WTC11 (cell line): ENCODE results near the gene LIN28A. TPM values are rescaled to one million over a fixed set of nuclear protein-coding genes. Genes with fewer than 3 reads are reported as not detected.

Experiments used
- CREM ChIP-seq: sonication (generic); formaldehyde crosslinking; IDR thresholded peaks from 2 replicates; pipeline ENCODE4 v1.8.1; 2022; ENCODE audit warnings: mild to moderate bottlenecking, missing genetic modification reagents, moderate library complexity
- ELF4 ChIP-seq: sonication (generic); formaldehyde crosslinking; IDR thresholded peaks from 2 replicates; pipeline ENCODE4 v1.8.1; 2022; ENCODE audit warnings: low read depth, mild to moderate bottlenecking, moderate library complexity, missing genetic modification reagents
- GABPB1 ChIP-seq: sonication (generic); formaldehyde crosslinking; IDR thresholded peaks from 2 replicates; pipeline ENCODE4 v1.8.1; 2023; ENCODE audit warnings: mild to moderate bottlenecking, missing genetic modification reagents
- GRHL2 ChIP-seq: fragments of 250-450 bp; sonication (Bioruptor Pico); IDR thresholded peaks from 2 replicates; pipeline ENCODE4 v1.8.0; 2022; ENCODE audit warnings: mild to moderate bottlenecking, moderate library complexity; ENCODE audit not compliant: insufficient replicate concordance, severe bottlenecking
- GTF2I ChIP-seq: fragments of 250-450 bp; sonication (Bioruptor Pico); conservative IDR thresholded peaks from 2 replicates; pipeline ENCODE4 v1.4.0; 2021; ENCODE audit warnings: mild to moderate bottlenecking
- HMGA2 ChIP-seq: fragments of 250-450 bp; sonication (Bioruptor Pico); IDR thresholded peaks from 2 replicates; pipeline ENCODE4 v1.4.0; 2021; ENCODE audit warnings: mild to moderate bottlenecking, moderate library complexity
- IRF2 ChIP-seq: sonication (generic); formaldehyde crosslinking; IDR thresholded peaks from 2 replicates; pipeline ENCODE4 v1.8.0; 2022; ENCODE audit warnings: low read depth, missing genetic modification reagents, borderline replicate concordance
- MAX ChIP-seq: sonication (generic); formaldehyde crosslinking; IDR thresholded peaks from 2 replicates; pipeline ENCODE4 v1.8.0; 2022; ENCODE audit warnings: mild to moderate bottlenecking, missing genetic modification reagents
- NR1H2 ChIP-seq: sonication (generic); formaldehyde crosslinking; IDR thresholded peaks from 2 replicates; pipeline ENCODE4 v1.9.0; 2021; ENCODE audit warnings: mild to moderate bottlenecking, moderate library complexity, missing genetic modification reagents
- NR3C1 ChIP-seq: sonication (generic); formaldehyde crosslinking; conservative IDR thresholded peaks from 2 replicates; pipeline ENCODE4 v1.8.1; 2023; ENCODE audit warnings: low read depth, mild to moderate bottlenecking, missing genetic modification reagents
- OVOL2 ChIP-seq: fragments of 250-450 bp; sonication (Bioruptor Pico); IDR thresholded peaks from 2 replicates; pipeline ENCODE4 v1.9.0; 2021; ENCODE audit warnings: mild to moderate bottlenecking, borderline replicate concordance
- RORB ChIP-seq: fragments of 250-450 bp; sonication (Bioruptor Pico); IDR thresholded peaks from 2 replicates; pipeline ENCODE4 v1.9.0; 2021; ENCODE audit warnings: mild to moderate bottlenecking
- SOX15 ChIP-seq: fragments of 250-450 bp; sonication (Bioruptor Pico); IDR thresholded peaks from 2 replicates; pipeline ENCODE4 v1.9.0; 2021; ENCODE audit warnings: mild to moderate bottlenecking
- SP1 ChIP-seq: sonication (generic); formaldehyde crosslinking; conservative IDR thresholded peaks from 2 replicates; pipeline ENCODE4 v1.8.1; 2022; ENCODE audit warnings: missing genetic modification reagents
- TEAD4 ChIP-seq: sonication (generic); formaldehyde crosslinking; IDR thresholded peaks from 2 replicates; pipeline ENCODE4 v1.8.0; 2022; ENCODE audit warnings: mild to moderate bottlenecking, missing genetic modification reagents
- TP53 ChIP-seq: sonication (generic); formaldehyde crosslinking; IDR thresholded peaks from 2 replicates; pipeline ENCODE4 v1.8.1; 2023; ENCODE audit warnings: mild to moderate bottlenecking, missing genetic modification reagents
- ZBTB21 ChIP-seq: sonication (generic); formaldehyde crosslinking; IDR thresholded peaks from 2 replicates; pipeline ENCODE4 v1.8.1; 2023; ENCODE audit warnings: mild to moderate bottlenecking, missing genetic modification reagents, borderline replicate concordance
- ZNF219 ChIP-seq: sonication (generic); formaldehyde crosslinking; IDR thresholded peaks from 2 replicates; pipeline ENCODE4 v1.8.0; 2023; ENCODE audit warnings: missing genetic modification reagents, mild to moderate bottlenecking, borderline replicate concordance
- ZNF263 ChIP-seq: sonication (generic); formaldehyde crosslinking; IDR thresholded peaks from 2 replicates; pipeline ENCODE4 v1.8.1; 2022; ENCODE audit warnings: low read depth, mild to moderate bottlenecking, moderate library complexity, missing genetic modification reagents
- ZNF317 ChIP-seq: sonication (generic); formaldehyde crosslinking; IDR thresholded peaks from 2 replicates; pipeline ENCODE4 v1.8.1; 2023; ENCODE audit warnings: low read depth, mild to moderate bottlenecking, moderate library complexity, missing genetic modification reagents, borderline replicate concordance
- ZNF416 ChIP-seq: fragments of 250-450 bp; sonication (Bioruptor Pico); IDR thresholded peaks from 2 replicates; pipeline ENCODE4 v1.9.0; 2021; ENCODE audit warnings: mild to moderate bottlenecking, inconsistent platforms
- total RNA-seq: library from RNA; stranded (reverse); gene quantifications from 3 replicates; pipeline ENCODE4 v1.2.3, GENCODE V29; 2021
- TF ChIP-seq, protein P1 (sequence below): fragments of 250-450 bp; sonication (Bioruptor Pico); IDR thresholded peaks from 2 replicates; pipeline ENCODE4 v1.9.0; 2021; ENCODE audit warnings: moderate library complexity, mild to moderate bottlenecking, inconsistent platforms, borderline replicate concordance
- TF ChIP-seq, protein P2 (sequence below): sonication (generic); formaldehyde crosslinking; IDR thresholded peaks from 2 replicates; pipeline ENCODE4 v1.8.1; 2022; ENCODE audit warnings: low read depth, missing genetic modification reagents, borderline replicate concordance
- TF ChIP-seq, protein P3 (sequence below): fragments of 250-450 bp; sonication (Bioruptor Pico); IDR thresholded peaks from 2 replicates; pipeline ENCODE4 v1.9.0; 2021; ENCODE audit warnings: mild to moderate bottlenecking, borderline replicate concordance
- TF ChIP-seq, protein P4 (sequence below): sonication (generic); formaldehyde crosslinking; conservative IDR thresholded peaks from 2 replicates; pipeline ENCODE4 v1.8.1; 2023; ENCODE audit warnings: mild to moderate bottlenecking, low read depth, missing genetic modification reagents, moderate library complexity
- TF ChIP-seq, protein P5 (sequence below): fragments of 250-450 bp; sonication (Bioruptor Pico); IDR thresholded peaks from 2 replicates; pipeline ENCODE4 v2.1.2; 2022; ENCODE audit warnings: mild to moderate bottlenecking, moderate library complexity

The LIN28A gene
- total RNA-seq, 1 experiment from 2014 or later: 1,251 TPM

DNA sequence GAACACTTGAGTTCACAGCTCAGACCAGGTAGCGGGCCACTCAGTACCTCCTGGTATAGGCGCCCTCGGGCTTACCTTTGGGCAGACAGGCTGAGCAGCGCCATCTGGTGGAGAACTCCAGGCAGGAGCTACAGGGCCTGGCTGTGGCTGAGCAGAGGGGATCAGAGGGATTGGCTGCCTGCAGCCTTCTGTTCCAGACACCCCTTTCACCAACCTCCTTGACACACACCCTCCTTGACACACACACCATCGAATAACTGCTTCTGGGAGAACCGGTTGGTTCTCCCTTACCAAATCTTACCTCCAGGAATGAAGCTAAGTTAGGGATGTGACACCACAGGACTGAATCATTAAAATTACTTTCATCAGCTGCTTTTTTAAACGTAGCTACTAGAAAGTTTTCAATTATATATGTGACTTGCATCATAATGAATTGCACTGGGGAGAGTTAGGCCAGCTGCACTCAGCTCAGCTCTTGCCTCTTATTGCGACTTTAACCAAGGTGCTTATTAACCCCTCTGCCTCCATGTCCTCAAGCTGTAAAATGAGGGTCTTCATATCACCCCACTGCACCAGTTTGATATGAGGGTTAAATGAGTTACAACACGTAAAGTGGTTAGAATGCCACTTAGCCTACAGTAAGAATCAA, 6.6 kb downstream of the LIN28A start (continued):
- TF ChIP-seq, protein P1, sequence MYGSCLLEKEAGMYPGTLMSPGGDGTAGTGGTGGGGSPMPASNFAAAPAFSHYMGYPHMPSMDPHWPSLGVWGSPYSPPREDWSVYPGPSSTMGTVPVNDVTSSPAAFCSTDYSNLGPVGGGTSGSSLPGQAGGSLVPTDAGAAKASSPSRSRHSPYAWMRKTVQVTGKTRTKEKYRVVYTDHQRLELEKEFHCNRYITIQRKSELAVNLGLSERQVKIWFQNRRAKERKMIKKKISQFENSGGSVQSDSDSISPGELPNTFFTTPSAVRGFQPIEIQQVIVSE (CRISPR knock-in tag): no peak
- TF ChIP-seq, protein P2, sequence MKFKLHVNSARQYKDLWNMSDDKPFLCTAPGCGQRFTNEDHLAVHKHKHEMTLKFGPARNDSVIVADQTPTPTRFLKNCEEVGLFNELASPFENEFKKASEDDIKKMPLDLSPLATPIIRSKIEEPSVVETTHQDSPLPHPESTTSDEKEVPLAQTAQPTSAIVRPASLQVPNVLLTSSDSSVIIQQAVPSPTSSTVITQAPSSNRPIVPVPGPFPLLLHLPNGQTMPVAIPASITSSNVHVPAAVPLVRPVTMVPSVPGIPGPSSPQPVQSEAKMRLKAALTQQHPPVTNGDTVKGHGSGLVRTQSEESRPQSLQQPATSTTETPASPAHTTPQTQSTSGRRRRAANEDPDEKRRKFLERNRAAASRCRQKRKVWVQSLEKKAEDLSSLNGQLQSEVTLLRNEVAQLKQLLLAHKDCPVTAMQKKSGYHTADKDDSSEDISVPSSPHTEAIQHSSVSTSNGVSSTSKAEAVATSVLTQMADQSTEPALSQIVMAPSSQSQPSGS (CRISPR knock-in tag): no peak
- TF ChIP-seq, protein P3, sequence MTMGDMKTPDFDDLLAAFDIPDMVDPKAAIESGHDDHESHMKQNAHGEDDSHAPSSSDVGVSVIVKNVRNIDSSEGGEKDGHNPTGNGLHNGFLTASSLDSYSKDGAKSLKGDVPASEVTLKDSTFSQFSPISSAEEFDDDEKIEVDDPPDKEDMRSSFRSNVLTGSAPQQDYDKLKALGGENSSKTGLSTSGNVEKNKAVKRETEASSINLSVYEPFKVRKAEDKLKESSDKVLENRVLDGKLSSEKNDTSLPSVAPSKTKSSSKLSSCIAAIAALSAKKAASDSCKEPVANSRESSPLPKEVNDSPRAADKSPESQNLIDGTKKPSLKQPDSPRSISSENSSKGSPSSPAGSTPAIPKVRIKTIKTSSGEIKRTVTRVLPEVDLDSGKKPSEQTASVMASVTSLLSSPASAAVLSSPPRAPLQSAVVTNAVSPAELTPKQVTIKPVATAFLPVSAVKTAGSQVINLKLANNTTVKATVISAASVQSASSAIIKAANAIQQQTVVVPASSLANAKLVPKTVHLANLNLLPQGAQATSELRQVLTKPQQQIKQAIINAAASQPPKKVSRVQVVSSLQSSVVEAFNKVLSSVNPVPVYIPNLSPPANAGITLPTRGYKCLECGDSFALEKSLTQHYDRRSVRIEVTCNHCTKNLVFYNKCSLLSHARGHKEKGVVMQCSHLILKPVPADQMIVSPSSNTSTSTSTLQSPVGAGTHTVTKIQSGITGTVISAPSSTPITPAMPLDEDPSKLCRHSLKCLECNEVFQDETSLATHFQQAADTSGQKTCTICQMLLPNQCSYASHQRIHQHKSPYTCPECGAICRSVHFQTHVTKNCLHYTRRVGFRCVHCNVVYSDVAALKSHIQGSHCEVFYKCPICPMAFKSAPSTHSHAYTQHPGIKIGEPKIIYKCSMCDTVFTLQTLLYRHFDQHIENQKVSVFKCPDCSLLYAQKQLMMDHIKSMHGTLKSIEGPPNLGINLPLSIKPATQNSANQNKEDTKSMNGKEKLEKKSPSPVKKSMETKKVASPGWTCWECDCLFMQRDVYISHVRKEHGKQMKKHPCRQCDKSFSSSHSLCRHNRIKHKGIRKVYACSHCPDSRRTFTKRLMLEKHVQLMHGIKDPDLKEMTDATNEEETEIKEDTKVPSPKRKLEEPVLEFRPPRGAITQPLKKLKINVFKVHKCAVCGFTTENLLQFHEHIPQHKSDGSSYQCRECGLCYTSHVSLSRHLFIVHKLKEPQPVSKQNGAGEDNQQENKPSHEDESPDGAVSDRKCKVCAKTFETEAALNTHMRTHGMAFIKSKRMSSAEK (CRISPR knock-in tag): 0 out of 2 replicates have a peak, but pooled peaks have one; percentile 49
- TF ChIP-seq TEAD4 (CRISPR knock-in tag) (no peak), GABPB1 (CRISPR knock-in tag) (no peak), MAX (CRISPR knock-in tag) (peak; percentile 37; the same call in 1 of the 2 replicates), GRHL2 (no peak), ZNF416 (peak; percentile 71; the same call in 1 of the 2 replicates), ZNF317 (CRISPR knock-in tag) (no peak), ZNF263 (CRISPR knock-in tag) (no peak), RORB (CRISPR knock-in tag) (no peak), NR1H2 (CRISPR knock-in tag) (no peak), GTF2I (CRISPR knock-in tag) (no peak), ZNF219 (CRISPR knock-in tag) (no peak), ELF4 (CRISPR knock-in tag) (no peak), TP53 (CRISPR knock-in tag) (no peak), CREM (no peak), ZBTB21 (CRISPR knock-in tag) (no peak), NR3C1 (CRISPR knock-in tag) (no peak), SOX15 (CRISPR knock-in tag) (no peak), SP1 (no peak), HMGA2 (CRISPR knock-in tag) (no peak), OVOL2 (no peak), IRF2 (CRISPR knock-in tag) (no peak)
- TF ChIP-seq, protein P4, sequence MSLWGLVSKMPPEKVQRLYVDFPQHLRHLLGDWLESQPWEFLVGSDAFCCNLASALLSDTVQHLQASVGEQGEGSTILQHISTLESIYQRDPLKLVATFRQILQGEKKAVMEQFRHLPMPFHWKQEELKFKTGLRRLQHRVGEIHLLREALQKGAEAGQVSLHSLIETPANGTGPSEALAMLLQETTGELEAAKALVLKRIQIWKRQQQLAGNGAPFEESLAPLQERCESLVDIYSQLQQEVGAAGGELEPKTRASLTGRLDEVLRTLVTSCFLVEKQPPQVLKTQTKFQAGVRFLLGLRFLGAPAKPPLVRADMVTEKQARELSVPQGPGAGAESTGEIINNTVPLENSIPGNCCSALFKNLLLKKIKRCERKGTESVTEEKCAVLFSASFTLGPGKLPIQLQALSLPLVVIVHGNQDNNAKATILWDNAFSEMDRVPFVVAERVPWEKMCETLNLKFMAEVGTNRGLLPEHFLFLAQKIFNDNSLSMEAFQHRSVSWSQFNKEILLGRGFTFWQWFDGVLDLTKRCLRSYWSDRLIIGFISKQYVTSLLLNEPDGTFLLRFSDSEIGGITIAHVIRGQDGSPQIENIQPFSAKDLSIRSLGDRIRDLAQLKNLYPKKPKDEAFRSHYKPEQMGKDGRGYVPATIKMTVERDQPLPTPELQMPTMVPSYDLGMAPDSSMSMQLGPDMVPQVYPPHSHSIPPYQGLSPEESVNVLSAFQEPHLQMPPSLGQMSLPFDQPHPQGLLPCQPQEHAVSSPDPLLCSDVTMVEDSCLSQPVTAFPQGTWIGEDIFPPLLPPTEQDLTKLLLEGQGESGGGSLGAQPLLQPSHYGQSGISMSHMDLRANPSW (CRISPR knock-in tag): no peak
- TF ChIP-seq, protein P5, sequence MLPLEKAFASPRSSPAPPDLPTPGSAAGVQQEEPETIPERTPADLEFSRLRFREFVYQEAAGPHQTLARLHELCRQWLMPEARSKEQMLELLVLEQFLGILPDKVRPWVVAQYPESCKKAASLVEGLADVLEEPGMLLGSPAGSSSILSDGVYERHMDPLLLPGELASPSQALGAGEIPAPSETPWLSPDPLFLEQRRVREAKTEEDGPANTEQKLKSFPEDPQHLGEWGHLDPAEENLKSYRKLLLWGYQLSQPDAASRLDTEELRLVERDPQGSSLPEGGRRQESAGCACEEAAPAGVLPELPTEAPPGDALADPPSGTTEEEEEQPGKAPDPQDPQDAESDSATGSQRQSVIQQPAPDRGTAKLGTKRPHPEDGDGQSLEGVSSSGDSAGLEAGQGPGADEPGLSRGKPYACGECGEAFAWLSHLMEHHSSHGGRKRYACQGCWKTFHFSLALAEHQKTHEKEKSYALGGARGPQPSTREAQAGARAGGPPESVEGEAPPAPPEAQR (CRISPR knock-in tag): no peak
